Endothelial cell of umbilical vein (primary cell): ENCODE measurements around the gene GATA3. TPM values are rescaled to one million over a fixed set of nuclear protein-coding genes. Genes with fewer than 3 reads are reported as not detected.

Source experiments
- BruUV-seq: library from RNA; stranded (reverse); fragments of 400-500 nt; replicated peaks from 2 replicates; lab custom pipeline; 2021; lab: Mats Ljungman, UMichigan
- CTCF ChIA-PET: fragments of 300-600, 350-600 bp; sonication (Branson Sonifier 250); formaldehyde crosslinking; loops from one replicate; lab custom pipeline; 2021; ENCODE audit warnings: antibody characterized with exemption, inconsistent platforms; lab: Charles Lee
- POLR2A ChIA-PET: fragments of 300-600, 350-600 bp; sonication (Branson Sonifier 250); formaldehyde crosslinking; loops from one replicate; lab custom pipeline; 2021; ENCODE audit warnings: antibody characterized with exemption, inconsistent platforms; lab: Charles Lee
- DNase-seq: peaks from one replicate; pipeline ENCODE4 v3.0.0-alpha.2; 2011; ENCODE audit warnings: low read depth, low spot score
- FAIRE-seq: peaks from 2 replicates; lab custom pipeline; 2011; peaks lifted over from hg19 to GRCh38; lab: Jason Lieb, UNC
- H2AFZ ChIP-seq: 2 replicates; pipeline ENCODE4 v1.6.0; 2012; ENCODE audit warnings: low read depth, low read length, control low read depth, inconsistent platforms
- H3K27ac ChIP-seq: 2 replicates; pipeline ENCODE4 v1.5.1; 2011; ENCODE audit warnings: low read depth, mild to moderate bottlenecking, control low read depth, low read length, moderate library complexity; ENCODE audit not compliant: insufficient read depth
- H3K27me3 ChIP-seq, 2 experiments: 2 replicates each; pipeline versions ENCODE4 v1.6.0 to v1.6.1; 2011; ENCODE audit warnings: low read length in 2 of 2, mixed read lengths in 1 of 2; ENCODE audit not compliant: control insufficient read depth in 2 of 2, insufficient read depth in 2 of 2
- H3K36me3 ChIP-seq, 2 experiments: 2 replicates in 1 of 2; 3 replicates in 1 of 2; pipeline ENCODE4 v1.5.1; 2011; ENCODE audit warnings: low read length in 2 of 2, mild to moderate bottlenecking in 1 of 2, moderate library complexity in 1 of 2; ENCODE audit not compliant: control insufficient read depth in 2 of 2, insufficient read depth in 2 of 2; ENCODE audit errors: extremely low read depth in 1 of 2
- H3K4me1 ChIP-seq: 3 replicates; pipeline ENCODE4 v1.5.1; 2011; ENCODE audit warnings: mild to moderate bottlenecking, low read length; ENCODE audit not compliant: control insufficient read depth, insufficient read depth; ENCODE audit errors: extremely low read depth
- H3K4me2 ChIP-seq: 2 replicates; pipeline ENCODE4 v1.6.1; 2011; ENCODE audit warnings: low read length, control low read depth, mixed read lengths; ENCODE audit not compliant: insufficient read depth
- H3K4me3 ChIP-seq, 3 experiments: fragments of 200-600 bp in 1 of 3; sonication (generic), shearing (Covaris generic) in 1 of 3; replicated peaks in 1 of 3; 2 replicates each; pipeline ENCODE4 v1.5.1; 2011 to 2016; ENCODE audit warnings: control low read depth in 3 of 3, low read length in 3 of 3, mild to moderate bottlenecking in 2 of 3, inconsistent platforms in 1 of 3, low read depth in 1 of 3, moderate library complexity in 1 of 3; ENCODE audit not compliant: insufficient read depth in 1 of 3
- H3K79me2 ChIP-seq: 2 replicates; pipeline ENCODE4 v1.6.0; 2012; ENCODE audit warnings: low read length, inconsistent platforms; ENCODE audit not compliant: control insufficient read depth, insufficient read depth
- H3K9ac ChIP-seq: replicated peaks from 2 replicates; pipeline ENCODE3; 2011; ENCODE audit warnings: low read length, control low read depth; ENCODE audit not compliant: insufficient read depth; ENCODE audit errors: extremely low read depth
- H3K9me1 ChIP-seq: replicated peaks from 3 replicates; pipeline ENCODE4 v1.6.0; 2011; ENCODE audit warnings: mild to moderate bottlenecking, low read length; ENCODE audit not compliant: control insufficient read depth, insufficient read depth; ENCODE audit errors: extremely low read depth
- H3K9me3 ChIP-seq: replicated peaks from 2 replicates; pipeline ENCODE4 v1.5.1; 2012; ENCODE audit warnings: low read length, inconsistent platforms; ENCODE audit not compliant: control insufficient read depth, insufficient read depth
- H4K20me1 ChIP-seq: replicated peaks from 2 replicates; pipeline ENCODE3; 2011; ENCODE audit warnings: mild to moderate bottlenecking, low read length; ENCODE audit not compliant: control insufficient read depth, insufficient read depth; ENCODE audit errors: extremely low read depth
- EZH2 ChIP-seq: IDR thresholded peaks from 2 replicates; pipeline ENCODE4 v1.6.1; 2012; ENCODE audit warnings: borderline replicate concordance, low read depth, mild to moderate bottlenecking, moderate library complexity, low read length, inconsistent platforms; ENCODE audit not compliant: severe bottlenecking
- FOS ChIP-seq: IDR thresholded peaks from 2 replicates; pipeline ENCODE4 v1.6.1; 2011; ENCODE audit warnings: mild to moderate bottlenecking, low read length, moderate library complexity, borderline replicate concordance; ENCODE audit not compliant: insufficient read depth
- JUN ChIP-seq: IDR thresholded peaks from 2 replicates; pipeline ENCODE4 v1.6.1; 2011; ENCODE audit warnings: borderline replicate concordance, low read depth; ENCODE audit not compliant: insufficient read length, insufficient read depth
- MYC ChIP-seq: IDR thresholded peaks from one replicate; pipeline ENCODE4 v1.6.1; 2011; ENCODE audit warnings: mild to moderate bottlenecking, low read depth, low read length
- POLR2A ChIP-seq: IDR thresholded peaks from 2 replicates; pipeline ENCODE4 v1.6.1; 2012; ENCODE audit warnings: low read depth, mild to moderate bottlenecking, control low read depth, low read length
- POLR2AphosphoS5 ChIP-seq: IDR thresholded peaks from 2 replicates; pipeline ENCODE4 v1.6.1; 2012; ENCODE audit warnings: low read depth, mild to moderate bottlenecking, control low read depth, low read length, moderate library complexity; ENCODE audit not compliant: insufficient read depth
- dilution Hi-C: fragments of 300-500 bp; cut with MboI; formaldehyde crosslinking; loops from one replicate; pipeline ENCODE4 v1.15.0; 2019; ENCODE audit warnings: low sequenced_read_pairs; ENCODE audit not compliant: extremely low pct_ligation_motif_present
- intact Hi-C: fragments of 100-400 bp; cut with micrococcal nuclease; formaldehyde crosslinking; loops from one replicate; pipeline ENCODE4 v1.10.0; 2022
- polyA plus RNA-seq, 4 experiments: library from polyadenylated mRNA; depleted of rRNA in 3 of 4; stranded (reverse) in 3 of 4; unstranded in 1 of 4; fragments of >200 nt; gene quantifications; 2 replicates each; pipeline versions ENCODE4 v1.2.1 to v1.2.3, GENCODE V29; 2011 to 2012; ENCODE audit warnings: missing spikeins in 1 of 4
- total RNA-seq: library from RNA; stranded (reverse); gene quantifications from 2 replicates; pipeline ENCODE4 v1.2.3, GENCODE V29; 2021
- TF ChIP-seq, protein P1 (sequence below), 2 donors: IDR thresholded peaks; 1 replicate in 1 of 2; 2 replicates in 1 of 2; pipeline ENCODE4 v1.5.1; 2011; ENCODE audit warnings: low read length in 2 of 2, mild to moderate bottlenecking in 2 of 2, moderate library complexity in 2 of 2, control low read depth in 1 of 2, inconsistent platforms in 1 of 2, low read depth in 1 of 2; ENCODE audit not compliant: insufficient read depth in 1 of 2; ENCODE audit errors: extremely low read depth in 1 of 2

Gene GATA3
- total and polyA plus RNA-seq, 2 donors (not counting 3 experiments of a cell fraction or from before 2014, with no cell fraction given) = 9.3 to 33.0 TPM

- POLR2A ChIA-PET = interaction anchor here (0.5 kb wide), 1 partner anchor 13 kb away, joined by 5 read pairs; no protein-coding TSS in a partner anchor
- intact Hi-C loops = loop anchor here (1.0 to 10.0 kb wide), 7 partner anchors 85 to 1023 kb away; partner anchors contain the start of gene TAF3
- FAIRE-seq = peak; percentile 68
Measured at GRCh38 chr10:8051851-8052257, 2.6 kb upstream of the GATA3 start.

More at GRCh38 chr10:8051851-8052257, 2.6 kb upstream of the GATA3 start:
- no peaks in the 10 kb centered on the region for H3K9me1 ChIP-seq
- H3K27ac ChIP-seq = peak overlapping the region; percentile 96
- no peaks in the 10 kb centered on the region for H3K27me3 ChIP-seq
- peak overlapping the region; percentile 90 for H3K9ac ChIP-seq
- H3K4me3 ChIP-seq = peak overlapping the region in 2 of 3 experiments; percentile 33 to 58
- H2AFZ ChIP-seq = peak overlapping the region; percentile 53
- no TSS peak for BruUV-seq
- H3K4me1 ChIP-seq = peaks cover 35% of the 10 kb centered on the region
- DNase-seq = peak; percentile 83
- CTCF ChIA-PET = interaction anchor here (0.7 to 2.1 kb wide), 4 partner anchors 180 to 1157 kb away, joined by 3 to 9 read pairs (median 5); no protein-coding TSS in a partner anchor
- peak overlapping the region; percentile 87 for H3K4me2 ChIP-seq
- TF ChIP-seq, protein P1, sequence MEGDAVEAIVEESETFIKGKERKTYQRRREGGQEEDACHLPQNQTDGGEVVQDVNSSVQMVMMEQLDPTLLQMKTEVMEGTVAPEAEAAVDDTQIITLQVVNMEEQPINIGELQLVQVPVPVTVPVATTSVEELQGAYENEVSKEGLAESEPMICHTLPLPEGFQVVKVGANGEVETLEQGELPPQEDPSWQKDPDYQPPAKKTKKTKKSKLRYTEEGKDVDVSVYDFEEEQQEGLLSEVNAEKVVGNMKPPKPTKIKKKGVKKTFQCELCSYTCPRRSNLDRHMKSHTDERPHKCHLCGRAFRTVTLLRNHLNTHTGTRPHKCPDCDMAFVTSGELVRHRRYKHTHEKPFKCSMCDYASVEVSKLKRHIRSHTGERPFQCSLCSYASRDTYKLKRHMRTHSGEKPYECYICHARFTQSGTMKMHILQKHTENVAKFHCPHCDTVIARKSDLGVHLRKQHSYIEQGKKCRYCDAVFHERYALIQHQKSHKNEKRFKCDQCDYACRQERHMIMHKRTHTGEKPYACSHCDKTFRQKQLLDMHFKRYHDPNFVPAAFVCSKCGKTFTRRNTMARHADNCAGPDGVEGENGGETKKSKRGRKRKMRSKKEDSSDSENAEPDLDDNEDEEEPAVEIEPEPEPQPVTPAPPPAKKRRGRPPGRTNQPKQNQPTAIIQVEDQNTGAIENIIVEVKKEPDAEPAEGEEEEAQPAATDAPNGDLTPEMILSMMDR (IDR thresholded peaks at IDR 0.05; ENCODE audit: extremely low read depth in 1 of 2, insufficient read depth in 1 of 2, low read depth in 1 of 2, low read length in 2 of 2) = no peak
- TF ChIP-seq POLR2AphosphoS5 (no peak), FOS (no peak), EZH2 (no peak), POLR2A (no peak), JUN (no peak), MYC (no peak)
- H3K79me2 ChIP-seq = peaks cover 61% of the 10 kb centered on the region
- no peaks in the 10 kb centered on the region for H4K20me1 ChIP-seq
- no peaks in the 10 kb centered on the region for H3K9me3 ChIP-seq
- dilution Hi-C loops = no loop called here
- no peaks in the 10 kb centered on the region for H3K36me3 ChIP-seq
